CD14-positive monocyte (primary cell): ENCODE results near the gene ALG14. TPM values are rescaled to one million over a fixed set of nuclear protein-coding genes. Genes with fewer than 3 reads are reported as not detected.

Experiments used
- DNase-seq, 3 donors: peaks; one replicate each; pipeline ENCODE4 v3.0.0-alpha.2; 2011 to 2022
- H2AFZ ChIP-seq: 2 replicates; pipeline ENCODE4 v1.6.0; 2012; ENCODE audit warnings: mild to moderate bottlenecking, low read depth, low read length, inconsistent platforms; ENCODE audit not compliant: insufficient read depth, poor library complexity, severe bottlenecking
- H3K27ac ChIP-seq, 2 donors: 1 replicate in 1 of 2; 2 replicates in 1 of 2; pipeline ENCODE4 v1.5.1; 2012 to 2013; ENCODE audit warnings: low read length in 2 of 2, control low read depth in 1 of 2, inconsistent platforms in 1 of 2, low read depth in 1 of 2, mild to moderate bottlenecking in 1 of 2
- H3K27me3 ChIP-seq, 2 donors: one replicate each; pipeline versions ENCODE4 v1.6.0 to v1.6.1; 2011 to 2013; ENCODE audit warnings: low read length in 2 of 2; ENCODE audit not compliant: control insufficient read depth in 2 of 2, insufficient read depth in 2 of 2
- H3K36me3 ChIP-seq, 2 donors: replicated peaks in 1 of 2; 1 replicate in 1 of 2; 2 replicates in 1 of 2; pipeline versions ENCODE4 v1.5.1 to v1.6.1; 2012 to 2013; ENCODE audit warnings: low read length in 2 of 2, control low read depth in 1 of 2, inconsistent platforms in 1 of 2, mild to moderate bottlenecking in 1 of 2; ENCODE audit not compliant: insufficient read depth in 2 of 2, control insufficient read depth in 1 of 2
- H3K4me1 ChIP-seq, 2 donors: 1 replicate in 1 of 2; 2 replicates in 1 of 2; pipeline versions ENCODE4 v1.5.1 to v1.6.1; 2012 to 2013; ENCODE audit warnings: low read length in 2 of 2, control low read depth in 1 of 2, inconsistent platforms in 1 of 2, mild to moderate bottlenecking in 1 of 2, moderate library complexity in 1 of 2; ENCODE audit not compliant: insufficient read depth in 2 of 2, control insufficient read depth in 1 of 2
- H3K4me2 ChIP-seq: replicated peaks from 2 replicates; pipeline ENCODE3; 2012; ENCODE audit warnings: low read length, moderate library complexity, mild to moderate bottlenecking; ENCODE audit not compliant: poor library complexity, severe bottlenecking; ENCODE audit errors: extremely low read depth
- H3K4me3 ChIP-seq, 3 experiments: fragments of 200-600 bp in 1 of 3; sonication (generic) in 1 of 3; replicated peaks in 1 of 3; 1 replicate in 2 of 3; 2 replicates in 1 of 3; pipeline ENCODE4 v1.5.1; 2011 to 2013; ENCODE audit warnings: low read length in 3 of 3, mild to moderate bottlenecking in 3 of 3, control low read depth in 2 of 3, low read depth in 2 of 3, inconsistent platforms in 1 of 3, moderate library complexity in 1 of 3
- H3K79me2 ChIP-seq: 2 replicates; pipeline ENCODE4 v1.6.0; 2012; ENCODE audit warnings: mild to moderate bottlenecking, control low read depth, inconsistent platforms, low read length, moderate library complexity; ENCODE audit not compliant: insufficient read depth
- H3K9ac ChIP-seq: 2 replicates; pipeline ENCODE4 v1.6.0; 2017; ENCODE audit warnings: low read length, mild to moderate bottlenecking; ENCODE audit not compliant: insufficient read depth, poor library complexity, severe bottlenecking
- H3K9me3 ChIP-seq, 2 donors: replicated peaks in 1 of 2; 1 replicate in 1 of 2; 2 replicates in 1 of 2; pipeline versions ENCODE4 v1.5.1 to v1.6.1; 2012 to 2013; ENCODE audit warnings: low read length in 2 of 2, control low read depth in 1 of 2; ENCODE audit not compliant: control insufficient read depth in 1 of 2, insufficient read depth in 1 of 2
- H4K20me1 ChIP-seq: 2 replicates; pipeline ENCODE4 v1.6.0; 2012; ENCODE audit warnings: mild to moderate bottlenecking, low read length, control low read depth, moderate library complexity; ENCODE audit not compliant: insufficient read depth
- H3K27ac Mint-ChIP-seq, 7 donors: one replicate each; pipeline ENCODE4 v1.8.0; 2020; ENCODE audit warnings: mild to moderate bottlenecking in 7 of 7, mixed read lengths in 7 of 7, moderate library complexity in 6 of 7, inconsistent platforms in 2 of 7
- H3K27me3 Mint-ChIP-seq, 3 donors: one replicate each; pipeline ENCODE4 v1.8.0; 2021 to 2022; ENCODE audit warnings: low read depth in 3 of 3, mild to moderate bottlenecking in 3 of 3, mixed read lengths in 3 of 3, moderate library complexity in 3 of 3, inconsistent platforms in 1 of 3
- H3K36me3 Mint-ChIP-seq, 2 donors: one replicate each; pipeline ENCODE4 v1.8.0; 2020; ENCODE audit warnings: mixed read lengths in 2 of 2, inconsistent platforms in 1 of 2, mild to moderate bottlenecking in 1 of 2
- H3K4me1 Mint-ChIP-seq: one replicate; pipeline ENCODE4 v1.8.0; 2020; ENCODE audit warnings: mild to moderate bottlenecking, mixed read lengths
- H3K4me3 Mint-ChIP-seq, 2 donors: one replicate each; pipeline ENCODE4 v1.8.0; 2020; ENCODE audit warnings: mild to moderate bottlenecking in 2 of 2, mixed read lengths in 2 of 2, moderate library complexity in 1 of 2
- H3K9me3 Mint-ChIP-seq, 7 donors: one replicate each; pipeline ENCODE4 v1.8.0; 2020 to 2022; ENCODE audit warnings: mixed read lengths in 7 of 7, mild to moderate bottlenecking in 6 of 7, moderate library complexity in 6 of 7, inconsistent platforms in 2 of 7
- CTCF ChIP-seq: fragments of 200-600 bp; IDR thresholded peaks from one replicate; pipeline ENCODE4 v1.8.0; 2022; ENCODE audit warnings: antibody characterized with exemption, mild to moderate bottlenecking
- WGBS: methylation state at CpG from one replicate; pipeline ENCODE4 v1.1.5; 2013; ENCODE audit warnings: missing lambda C conversion rate; ENCODE audit not compliant: insufficient coverage; 5-methylcytosine and 5-hydroxymethylcytosine counted together
- intact Hi-C, 2 donors: fragments of 100-400 bp; cut with micrococcal nuclease; formaldehyde crosslinking; loops; one replicate each; pipeline versions ENCODE4 v1.15.0 to v1.15.1; 2023
- polyA plus RNA-seq, 3 donors: library from polyadenylated mRNA; depleted of rRNA in 1 of 3; unstranded in 2 of 3; stranded (reverse) in 1 of 3; fragments of 300-500 nt in 2 of 3; fragments of >200 nt in 1 of 3; fragmentation: Illumina TruSeq in 2 of 3; gene quantifications; 1 replicate in 2 of 3; 2 replicates in 1 of 3; pipeline ENCODE4 v1.2.3, GENCODE V29; 2012 to 2021

The ALG14 gene
- polyA plus RNA-seq, 3 donors: 0.27 to 5.5 (median 4.4) TPM

GRCh38 chr1:94935034-94935433, 137.7 kb downstream of the ALG14 start:
- Histone ChIP-seq H3K36me3 (no peaks in the 10 kb centered on the region), H3K4me2 (no peak overlapping the region), H2AFZ (no peak overlapping the region), H3K9me3 (no peaks in the 10 kb centered on the region), H3K9ac (no peak overlapping the region), H3K4me3 (no peak overlapping the region), H3K4me1 (no peaks in the 10 kb centered on the region), H4K20me1 (no peaks in the 10 kb centered on the region), H3K79me2 (no peaks in the 10 kb centered on the region), H3K27me3 (peaks cover 0 to 3% of the 10 kb centered on the region in 2 donors), H3K27ac (no peak overlapping the region)
- H3K4me3 Mint-ChIP-seq: no peak overlapping the region
- intact Hi-C loops: loop anchor here in 1 of 2 donors (2.0 kb wide), 1 partner anchor 28 kb away; no protein-coding TSS in a partner anchor
- H3K27me3 Mint-ChIP-seq: peaks cover 3 to 12% (median 8%) of the 10 kb centered on the region in 3 donors
- H3K27ac Mint-ChIP-seq: no peak overlapping the region
- no peaks in the 10 kb centered on the region for H3K36me3 Mint-ChIP-seq
- no peaks in the 10 kb centered on the region for H3K4me1 Mint-ChIP-seq
- DNase-seq: no peak
- no peak for TF ChIP-seq CTCF
- WGBS: no CpG with 5 or more reads among the region's 1 CpG
- no peaks in the 10 kb centered on the region for H3K9me3 Mint-ChIP-seq

- no peaks in the 10 kb centered on the region for H3K4me1 Mint-ChIP-seq
Measured at GRCh38 chr1:94934551-94934950, 138.2 kb downstream of the ALG14 start.

More at GRCh38 chr1:94934551-94934950, 138.2 kb downstream of the ALG14 start:
- no peaks in the 10 kb centered on the region for H3K36me3 ChIP-seq
- no peak overlapping the region for H3K27ac ChIP-seq
- H3K27ac Mint-ChIP-seq: no peak overlapping the region
- H3K9ac ChIP-seq: no peak overlapping the region
- H3K27me3 Mint-ChIP-seq: peaks cover 8 to 17% (median 11%) of the 10 kb centered on the region in 3 donors
- no peak overlapping the region for H3K4me3 ChIP-seq
- no peak overlapping the region for H2AFZ ChIP-seq
- WGBS: no CpG with 5 or more reads among the region's 2 CpGs
- no peak overlapping the region for H3K4me3 Mint-ChIP-seq
- no peaks in the 10 kb centered on the region for H3K79me2 ChIP-seq
- no peaks in the 10 kb centered on the region for H3K4me1 ChIP-seq
- intact Hi-C loops: loop anchor here in 1 of 2 donors (2.0 kb wide), 1 partner anchor 28 kb away; no protein-coding TSS in a partner anchor
- no peaks in the 10 kb centered on the region for H4K20me1 ChIP-seq
- H3K4me2 ChIP-seq: no peak overlapping the region
- peaks cover 0 to 2% (median 0%) of the 10 kb centered on the region in 7 donors for H3K9me3 Mint-ChIP-seq
- H3K9me3 ChIP-seq: no peaks in the 10 kb centered on the region
- DNase-seq: no peak
- H3K36me3 Mint-ChIP-seq: no peaks in the 10 kb centered on the region
- TF ChIP-seq CTCF: no peak
- H3K27me3 ChIP-seq: peaks cover under 1 to 4% of the 10 kb centered on the region in 2 donors
